SW 1271 (cell line): Measurements from ENCODE around the gene MIB2.

Experiments
- DNase-seq, 2 experiments: peaks; one replicate each; lab custom pipeline; 2025; lab: John Stamatoyannopoulos, UW

Gene MIB2

DNA sequence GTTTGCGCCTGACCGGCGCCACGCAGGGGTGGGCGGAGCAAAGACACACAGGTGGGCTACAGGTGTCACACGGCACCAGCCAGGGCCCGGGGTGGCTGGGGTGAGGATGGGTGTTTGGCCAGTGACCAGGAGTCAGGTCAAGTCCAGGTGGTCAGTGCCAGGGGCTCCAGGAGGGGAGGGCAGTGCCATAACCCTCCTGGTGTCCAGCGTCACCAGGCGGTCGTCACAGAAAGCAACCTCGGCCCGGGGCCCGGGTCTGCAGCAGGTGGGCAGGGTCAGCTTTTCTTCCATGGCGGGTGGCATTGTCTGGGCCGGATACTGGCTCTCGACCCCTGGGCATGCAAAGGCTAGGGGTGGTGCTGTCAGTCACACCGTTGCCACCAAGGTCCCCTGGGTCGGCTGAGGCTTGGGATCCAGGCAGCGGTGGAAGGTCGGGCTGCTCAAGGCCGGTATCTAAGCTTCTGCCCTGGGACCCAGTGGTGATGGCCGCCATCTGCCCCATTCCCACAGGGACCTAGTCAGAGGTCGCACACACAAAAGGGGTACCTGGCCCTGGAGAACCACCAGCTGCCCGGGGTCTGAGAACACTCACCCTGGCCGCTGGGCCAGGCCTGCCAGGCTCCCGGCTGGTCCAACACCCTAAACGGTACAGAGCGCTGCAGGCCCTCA, 17.1 kb upstream of the MIB2 start:
- no peak for DNase-seq

DNA sequence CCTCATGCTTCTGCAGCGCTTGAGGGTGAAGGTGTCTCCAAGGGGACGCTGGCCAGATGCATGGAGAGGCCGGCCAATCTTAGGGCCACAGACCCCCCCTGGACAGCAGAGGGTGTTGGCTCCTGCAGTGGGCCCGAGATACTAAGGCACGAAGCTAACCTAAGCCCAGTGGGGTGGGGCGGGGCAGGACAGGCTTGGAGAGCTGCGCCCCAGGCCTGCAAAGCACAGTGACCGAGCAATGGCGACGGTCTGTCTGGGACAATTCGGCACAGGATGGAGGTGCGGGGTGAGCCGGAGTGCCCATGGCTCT, 16.6 kb upstream of the MIB2 start:
- no peak for DNase-seq

GRCh38 chr1:1599030-1599934, 16.0 kb upstream of the MIB2 start:
- DNase-seq: no peak

DNA sequence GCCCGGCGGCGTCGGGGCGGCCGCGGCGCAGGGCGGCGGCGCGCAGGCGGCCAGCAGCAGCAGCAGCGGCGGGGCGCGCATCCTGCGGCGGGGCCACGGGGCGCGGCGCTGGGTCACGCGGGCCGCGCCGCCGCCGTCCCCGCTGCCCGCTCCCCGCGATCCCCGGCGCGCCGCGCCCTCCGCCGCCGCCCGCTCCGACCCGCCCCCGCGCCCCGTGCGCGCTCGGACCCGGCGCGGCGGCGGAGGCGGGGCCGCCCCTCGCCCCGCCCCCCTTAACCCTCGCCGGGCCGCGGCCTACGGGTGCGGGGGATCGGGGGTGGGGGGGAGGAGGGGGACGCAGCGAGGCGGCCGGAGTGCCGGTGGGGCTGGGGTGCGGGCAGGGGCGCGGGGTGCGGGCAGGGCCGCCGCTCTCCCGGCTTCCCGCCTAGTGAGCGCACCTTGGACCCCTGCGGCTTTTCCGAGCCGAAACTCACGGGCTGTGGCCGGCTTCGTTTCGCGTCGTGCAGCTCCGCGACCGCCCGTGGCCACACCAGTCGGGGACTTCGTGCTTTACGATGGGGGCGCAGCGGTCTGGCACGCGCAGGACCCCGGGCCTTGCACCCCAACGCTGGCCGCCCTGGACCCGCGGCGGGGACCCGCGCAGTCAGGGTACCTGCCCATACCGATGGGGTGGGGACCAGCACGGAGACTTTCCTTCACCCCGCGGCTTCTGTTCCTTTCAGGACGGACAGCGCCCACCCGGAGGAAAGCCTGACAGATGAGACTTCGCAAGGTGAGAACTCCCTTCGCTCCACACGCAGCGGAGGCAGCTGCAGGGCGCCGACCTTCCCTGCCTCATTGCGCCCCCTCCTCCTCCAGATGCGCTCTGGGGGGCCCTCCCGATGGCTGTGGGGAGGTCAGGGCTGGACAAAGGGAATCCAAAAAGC, 15.1 kb upstream of the MIB2 start, which contains the start of gene FNDC10:
Gene FNDC10, minus strand, starts transcription at position 201 of the 926 bp plus-strand sequence. Its CDS starts 120 bp downstream, at position 81.
- DNase-seq: no peak

GRCh38 chr1:1600861-1601563, 14.3 kb upstream of the MIB2 start:
- DNase-seq: no peak

DNA sequence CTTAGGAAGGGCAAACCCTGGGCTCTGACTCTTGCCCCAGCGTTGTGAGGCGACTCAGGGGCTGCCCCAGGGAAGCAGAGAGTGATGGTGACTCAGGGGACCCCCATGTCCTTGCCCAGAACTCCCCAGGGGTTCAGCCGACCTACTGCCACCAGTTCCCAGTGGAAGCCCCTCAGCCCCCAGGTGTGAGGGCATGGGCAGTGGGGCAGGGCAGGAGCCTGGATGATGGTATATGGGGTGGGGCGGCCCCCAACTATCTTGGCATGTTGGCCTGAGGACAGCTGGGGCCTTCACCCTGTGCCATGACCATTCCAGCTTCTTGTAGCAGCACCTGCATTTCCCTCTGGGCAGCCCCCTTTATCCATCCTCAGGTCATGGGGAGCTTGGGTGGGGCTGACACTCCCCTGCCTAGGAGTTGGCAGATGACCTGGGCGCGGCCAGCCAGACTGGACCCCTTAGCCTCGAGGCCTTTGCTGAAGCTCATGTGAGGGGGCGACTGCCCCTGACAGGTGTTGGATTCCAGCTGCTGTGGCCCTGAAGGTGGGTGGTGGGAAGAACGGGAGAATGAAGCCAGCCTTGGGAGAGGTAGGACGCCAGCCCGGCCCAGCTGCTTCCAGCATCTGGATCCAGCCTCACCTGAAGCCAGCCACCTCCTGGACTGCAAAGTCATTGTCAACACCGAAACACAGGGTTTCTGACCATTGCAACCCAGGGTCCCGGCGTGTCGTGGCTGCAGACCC, 13.6 kb upstream of the MIB2 start:
- no peak for DNase-seq

DNA sequence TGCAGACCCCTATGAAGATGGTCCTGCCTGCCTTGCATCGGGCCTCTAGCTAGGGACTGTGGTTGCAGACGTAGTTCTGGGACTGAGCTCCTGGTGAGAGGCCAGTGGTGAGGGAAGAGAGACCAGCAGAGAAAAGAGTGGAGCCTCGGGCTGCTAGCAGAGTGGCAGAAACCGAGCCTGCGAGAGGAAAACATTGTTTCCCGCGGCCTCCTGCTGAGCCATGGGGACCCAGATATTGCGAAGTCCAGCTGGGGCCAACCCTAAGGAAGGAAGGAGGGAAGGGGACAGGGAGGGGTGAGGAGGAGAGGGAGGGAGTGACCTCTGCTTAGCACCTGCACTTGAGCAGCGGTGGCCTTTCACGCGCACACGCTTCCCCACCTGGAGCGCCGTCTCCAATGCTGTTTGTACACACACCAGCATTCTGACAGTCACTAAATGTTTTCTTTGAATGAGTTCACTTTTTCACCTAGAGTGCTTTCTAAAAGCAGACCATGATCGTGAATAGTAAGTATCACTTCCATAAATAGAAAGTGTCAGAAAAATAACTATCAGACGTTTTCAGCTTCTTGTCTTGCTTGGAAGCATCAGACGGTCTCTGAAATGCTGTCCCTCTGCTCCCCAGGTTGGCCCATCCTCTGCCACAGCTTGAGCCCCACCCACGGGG, 12.9 kb upstream of the MIB2 start:
- no peak for DNase-seq

GRCh38 chr1:1602968-1603506, 12.3 kb upstream of the MIB2 start:
- DNase-seq: no peak

- DNase-seq: no peak
Observed at GRCh38 chr1:1603671-1604373, 11.5 kb upstream of the MIB2 start.

DNA sequence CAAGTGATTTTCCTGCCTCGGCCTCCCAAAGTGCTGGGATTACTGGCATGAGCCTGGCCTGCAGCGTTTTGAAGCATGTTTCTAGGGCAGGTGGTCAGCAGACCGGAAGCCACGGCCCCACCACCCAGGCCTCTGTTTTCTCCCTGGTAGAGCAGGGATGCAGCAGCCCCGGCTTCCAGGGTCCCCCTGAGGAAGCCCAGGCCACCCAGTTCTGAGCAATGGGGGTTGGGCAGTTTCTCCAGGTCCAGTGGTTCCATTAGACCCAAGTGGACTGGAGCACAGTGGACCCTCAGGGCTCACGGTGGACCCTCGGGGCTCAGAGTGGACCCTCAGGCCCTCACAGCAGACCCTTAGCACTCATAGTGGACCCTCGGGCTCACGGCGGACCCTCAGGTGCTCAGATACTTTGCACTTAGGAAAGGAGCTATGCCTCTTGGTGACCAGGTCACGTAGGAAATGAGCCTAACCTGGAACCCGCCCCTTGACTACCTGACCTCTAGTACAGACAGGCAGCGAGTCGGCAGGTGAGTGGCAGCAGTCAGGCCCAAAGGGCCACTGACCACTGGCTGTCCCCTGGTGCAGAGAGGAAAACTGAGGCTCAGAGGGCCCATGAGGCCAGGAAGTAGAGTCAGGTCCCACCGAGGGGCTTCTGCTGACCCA, 10.8 kb upstream of the MIB2 start:
- no peak for DNase-seq

DNA sequence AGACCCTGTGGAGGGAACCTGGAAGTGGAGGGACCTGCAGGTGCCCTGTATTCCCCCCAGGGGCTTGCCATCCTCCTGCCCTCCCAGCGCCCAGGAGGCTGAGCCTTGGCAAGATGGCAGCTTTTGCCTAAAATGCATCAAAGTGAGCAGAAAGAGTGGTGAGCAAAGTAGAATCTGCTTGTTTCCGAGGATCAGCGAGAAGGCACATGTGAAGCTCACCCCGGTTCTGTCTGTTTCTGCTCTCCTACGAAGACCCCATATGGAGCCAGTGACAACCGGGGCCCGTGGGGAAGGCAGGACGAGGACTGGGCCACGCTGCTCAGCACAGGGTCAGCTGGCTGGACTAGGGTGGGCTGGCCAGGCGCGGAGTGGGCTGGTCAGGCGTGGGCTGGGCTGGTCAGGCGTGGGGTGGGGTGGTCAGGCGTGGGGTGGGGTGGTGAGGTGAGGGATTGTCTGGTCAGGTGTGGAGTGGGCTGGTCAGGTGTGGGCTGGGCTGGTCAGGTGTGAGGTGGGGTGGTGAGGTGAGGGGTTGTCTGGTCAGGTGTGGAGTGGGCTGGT, 10.2 kb upstream of the MIB2 start:
- DNase-seq: no peak

DNA sequence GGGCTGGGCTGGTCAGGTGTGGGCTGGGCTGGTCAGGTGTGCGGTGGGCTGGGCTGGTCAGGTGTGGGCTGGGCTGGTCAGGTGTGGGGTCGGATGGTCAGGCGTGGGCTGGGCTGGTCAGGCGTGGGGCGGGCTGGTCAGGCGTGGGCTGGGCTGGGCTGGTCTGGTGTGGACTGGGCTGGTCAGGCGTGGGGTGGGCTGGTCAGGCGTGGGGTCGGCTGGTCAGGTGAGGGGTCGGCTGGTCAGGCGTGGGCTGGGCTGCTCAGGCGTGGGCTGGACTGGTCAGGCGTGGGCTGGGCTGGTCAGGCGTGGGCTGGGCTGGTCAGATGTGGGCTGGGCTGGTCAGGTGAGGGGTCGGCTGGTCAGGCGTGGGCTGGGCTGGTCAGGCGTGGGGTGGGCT, 9.6 kb upstream of the MIB2 start:
- DNase-seq: no peak

GRCh38 chr1:1606232-1606631, 9.1 kb upstream of the MIB2 start:
- no peak for DNase-seq

DNA sequence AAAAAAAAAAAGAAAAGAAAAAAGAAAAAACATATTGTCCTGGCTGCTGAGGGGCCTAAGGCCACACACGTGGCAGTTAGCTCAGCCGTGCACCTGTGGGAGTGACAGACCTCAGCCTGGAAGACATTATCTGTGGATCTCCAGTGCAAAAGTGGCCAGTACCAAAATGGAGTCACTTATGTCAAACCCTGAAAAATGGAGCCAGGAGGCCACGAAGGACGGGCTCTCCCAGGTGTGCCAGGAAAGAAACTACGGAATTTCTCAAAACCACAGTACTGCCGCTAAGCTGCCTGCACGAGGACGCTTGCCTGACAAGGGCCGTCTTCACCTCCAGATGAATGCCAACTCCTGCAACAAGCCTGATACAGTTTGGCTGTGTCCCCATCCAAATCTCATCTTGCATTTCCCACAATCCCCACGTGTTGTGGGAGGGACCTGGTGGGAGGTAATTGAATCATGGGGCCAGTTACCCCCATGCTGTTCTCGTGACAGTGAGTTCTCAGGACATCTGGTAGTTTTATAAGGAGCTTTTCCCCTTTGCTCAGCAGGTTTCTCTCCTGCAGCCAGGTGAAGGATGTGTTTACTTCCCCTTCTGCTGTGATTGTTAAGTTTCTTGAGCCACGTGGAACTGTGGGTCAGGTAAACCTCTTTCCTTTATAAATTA, 5.3 kb upstream of the MIB2 start:
- no peak for DNase-seq

GRCh38 chr1:1610796-1611195, 4.5 kb upstream of the MIB2 start:
- no peak for DNase-seq

DNA sequence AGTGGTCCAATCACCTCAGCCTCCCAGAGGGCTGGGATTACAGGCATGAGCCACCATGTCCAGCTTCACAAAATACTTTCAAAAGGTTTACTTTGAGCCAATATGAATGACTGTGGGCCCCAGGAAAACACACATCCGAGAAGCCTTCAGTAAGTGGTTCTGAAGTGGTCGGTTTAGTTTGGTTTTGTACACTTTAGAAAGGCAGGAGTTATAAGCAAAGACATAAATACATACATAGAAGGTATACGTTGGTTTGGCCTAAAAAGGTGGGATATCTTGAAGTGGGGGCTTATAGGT, 3.2 kb upstream of the MIB2 start:
- no peak for DNase-seq

- DNase-seq: no peak
Observed at GRCh38 chr1:1613509-1614082, 1.7 kb upstream of the MIB2 start.
